ENCODE results near the gene RTN4IP1. TPM values are rescaled to one million over a fixed set of nuclear protein-coding genes. Genes with fewer than 3 reads are reported as not detected.
A peak's percentile ranks its signal among the peaks of the same experiment; 100 is the strongest.

The RTN4IP1 gene
- total and polyA plus RNA-seq, 2 of the 13 experiments (the other 11 are each of a cell fraction or from before 2014, with no cell fraction given) = 5.5 to 17.2 TPM

GRCh38 chr6:106629859-106630163 is 513 bp upstream of the RTN4IP1 start:
- Histone ChIP-seq H3K36me3 (replicated peaks in 1 of 2; ENCODE audit: control insufficient read depth in 1 of 2, insufficient read depth in 2 of 2, low read length in 2 of 2) (no peaks in the 10 kb centered on the region), H3K4me2 (ENCODE audit: low read depth, low read length) (peak overlapping the region; percentile 96), H3K9ac (ENCODE audit: insufficient read depth, low read depth, low read length) (peak overlapping the region; percentile 93), H4K20me1 (ENCODE audit: insufficient read depth, low read length) (no peaks in the 10 kb centered on the region), H3K27me3 (ENCODE audit: control insufficient read depth in 1 of 2, insufficient read depth in 2 of 2, low read length in 2 of 2) (peaks cover 0 to 2% of the 10 kb centered on the region in 2 experiments; a peak in 1 of 5 replicates), H2AFZ (ENCODE audit: low read length) (no peak overlapping the region), H3K4me3 (replicated peaks in 1 of 3; ENCODE audit: insufficient read depth in 1 of 3, low read depth in 2 of 3, low read length in 3 of 3) (peak overlapping the region; percentile 93 to 99 (median 95)), H3K27ac (ENCODE audit: extremely low read length, insufficient read depth, low read length) (peak overlapping the region; percentile 90), H3K79me2 (ENCODE audit: insufficient read depth, low read length) (peaks cover 52% of the 10 kb centered on the region), H3K4me1 (ENCODE audit: insufficient read depth, low read length) (peaks cover 43% of the 10 kb centered on the region), H3K9me3 (ENCODE audit: low read length) (no peaks in the 10 kb centered on the region)
- FAIRE-seq (no peak), DNase-seq (ENCODE audit: low spot score) (no peak), ATAC-seq (no peak)
- CTCF ChIA-PET (ENCODE audit: low intra/inter-chr PET ratio, low total read pairs) = no interaction called here
- WGBS (ENCODE audit: low lambda C conversion rate) = 0% methylated on average over 7 of the region's 14 CpGs
- no TSS peak for BruUV-seq (replicated peaks)
- POLR2A ChIA-PET = interaction anchor here (1.0 kb wide), 1 partner anchor 10 kb away, joined by 4 read pairs; no protein-coding TSS in a partner anchor
- intact Hi-C loops (cut with micrococcal nuclease; ENCODE audit: unreplicated experiment) (loop anchor here (5.0 to 10.0 kb wide), 3 partner anchors 165 to 347 kb away; no protein-coding TSS in a partner anchor), in situ Hi-C loops (cut with HindIII; ENCODE audit: extremely low pct_ligation_motif_present, low pct_unique_long_range_greater_than_20kb) (no loop called here)
- TF ChIP-seq ZSCAN22 (CRISPR knock-in tag; IDR thresholded peaks at IDR 0.05) (no peak), ZC3H4 (CRISPR knock-in tag; IDR thresholded peaks at IDR 0.05; ENCODE audit: borderline replicate concordance) (no peak), ZNF484 (CRISPR knock-in tag; IDR thresholded peaks at IDR 0.05; ENCODE audit: borderline replicate concordance, low read depth) (no peak), ZNF431 (CRISPR knock-in tag; IDR thresholded peaks at IDR 0.05; ENCODE audit: borderline replicate concordance, low read depth) (no peak), MXI1 (IDR thresholded peaks at IDR 0.05; ENCODE audit: borderline replicate concordance, low read depth, low read length) (no peak), NFATC3 (CRISPR knock-in tag; IDR thresholded peaks at IDR 0.05) (no peak), SIX1 (CRISPR knock-in tag; IDR thresholded peaks at IDR 0.05; ENCODE audit: borderline replicate concordance) (no peak), JARID2 (CRISPR knock-in tag; IDR thresholded peaks at IDR 0.05; ENCODE audit: insufficient replicate concordance) (no peak), REPIN1 (CRISPR knock-in tag; IDR thresholded peaks at IDR 0.05; ENCODE audit: borderline replicate concordance, low read depth) (no peak), ZNF230 (CRISPR knock-in tag; IDR thresholded peaks at IDR 0.05) (peak; percentile 50; the same call in 1 of the 2 replicates), ZSCAN9 (CRISPR knock-in tag; IDR thresholded peaks at IDR 0.05; ENCODE audit: borderline replicate concordance) (no peak), SIN3A (IDR thresholded peaks at IDR 0.05; ENCODE audit: borderline replicate concordance, low read depth, low read length) (no peak), ZNF883 (CRISPR knock-in tag; IDR thresholded peaks at IDR 0.05; ENCODE audit: not compliant biosample characterization) (no peak), AGO2 (optimal IDR thresholded peaks at IDR 0.05; ENCODE audit: low read depth, low read length) (no peak), ZNF281 (CRISPR knock-in tag; IDR thresholded peaks at IDR 0.05; ENCODE audit: borderline replicate concordance) (no peak), AHR (CRISPR knock-in tag; IDR thresholded peaks at IDR 0.05) (no peak), ZFY (CRISPR knock-in tag; IDR thresholded peaks at IDR 0.05) (no peak), MXD3 (CRISPR knock-in tag; IDR thresholded peaks at IDR 0.05) (no peak), FOXO1 (CRISPR knock-in tag; IDR thresholded peaks at IDR 0.05) (no peak)
- TF ChIP-seq, protein P1, sequence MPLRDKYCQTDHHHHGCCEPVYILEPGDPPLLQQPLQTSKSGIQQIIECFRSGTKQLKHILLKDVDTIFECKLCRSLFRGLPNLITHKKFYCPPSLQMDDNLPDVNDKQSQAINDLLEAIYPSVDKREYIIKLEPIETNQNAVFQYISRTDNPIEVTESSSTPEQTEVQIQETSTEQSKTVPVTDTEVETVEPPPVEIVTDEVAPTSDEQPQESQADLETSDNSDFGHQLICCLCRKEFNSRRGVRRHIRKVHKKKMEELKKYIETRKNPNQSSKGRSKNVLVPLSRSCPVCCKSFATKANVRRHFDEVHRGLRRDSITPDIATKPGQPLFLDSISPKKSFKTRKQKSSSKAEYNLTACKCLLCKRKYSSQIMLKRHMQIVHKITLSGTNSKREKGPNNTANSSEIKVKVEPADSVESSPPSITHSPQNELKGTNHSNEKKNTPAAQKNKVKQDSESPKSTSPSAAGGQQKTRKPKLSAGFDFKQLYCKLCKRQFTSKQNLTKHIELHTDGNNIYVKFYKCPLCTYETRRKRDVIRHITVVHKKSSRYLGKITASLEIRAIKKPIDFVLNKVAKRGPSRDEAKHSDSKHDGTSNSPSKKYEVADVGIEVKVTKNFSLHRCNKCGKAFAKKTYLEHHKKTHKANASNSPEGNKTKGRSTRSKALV (CRISPR knock-in tag; IDR thresholded peaks at IDR 0.05) = no peak
- TF ChIP-seq, protein P2, sequence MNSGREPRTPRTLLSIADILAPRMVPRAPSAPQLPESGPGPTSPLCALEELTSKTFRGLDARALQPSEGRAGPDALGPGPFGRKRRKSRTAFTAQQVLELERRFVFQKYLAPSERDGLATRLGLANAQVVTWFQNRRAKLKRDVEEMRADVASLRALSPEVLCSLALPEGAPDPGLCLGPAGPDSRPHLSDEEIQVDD (CRISPR knock-in tag; IDR thresholded peaks at IDR 0.05; ENCODE audit: borderline replicate concordance) = no peak

Measured in HepG2 (cell line).